T-helper 2 cell treated with Interferon-gamma antibody and Interleukin-4, amounts not matched to agents 100 ng/mL and 5 ng/mL, for 36 hours (primary cell): ENCODE data around the gene SLX1A. TPM values are rescaled to one million over a fixed set of nuclear protein-coding genes. Genes with fewer than 3 reads are reported as not detected.
"Not testable (repeated sequence)": the region's sequence is repeated elsewhere in the genome, so short reads cannot be mapped to it uniquely, and the experiment has no call there.

Experiments used
- intact Hi-C: fragments of 100-400 bp; cut with micrococcal nuclease; formaldehyde crosslinking; loops from one replicate; pipeline ENCODE4 v1.15.1; 2023
- total RNA-seq: library from RNA; stranded (reverse); gene quantifications from 2 replicates; pipeline ENCODE4 v1.2.3, GENCODE V29; 2022

Gene SLX1A
- total RNA-seq: 65.6 and 102 TPM in 2 replicates

DNA sequence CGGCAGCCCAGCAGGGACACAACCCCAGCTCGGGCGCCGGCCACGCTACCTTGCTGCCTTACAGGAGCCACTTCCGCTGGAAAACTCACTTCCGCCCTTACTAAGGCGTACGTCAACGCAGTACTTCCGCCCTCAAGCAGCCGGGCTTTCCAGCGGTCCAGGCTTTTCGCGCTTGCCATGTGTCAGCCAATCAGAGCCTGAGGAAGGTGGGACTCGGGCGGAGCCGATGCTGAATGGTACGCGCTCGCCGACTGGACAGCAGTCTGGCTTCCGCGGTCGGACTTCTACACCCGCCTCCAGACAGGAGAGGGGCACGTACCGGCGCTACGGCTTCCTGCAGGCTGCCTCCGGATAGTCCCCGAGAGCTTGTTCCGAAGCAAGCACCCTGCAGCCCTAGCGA, at the start of gene SLX1A, which contains the start of gene BOLA2B:
SLX1A (plus strand) TSS at position 261 of the 400 bp plus-strand sequence. CDS start 210 bp downstream, outside the sequence.
BOLA2B (minus strand) TSS at position 52 of the 400 bp plus-strand sequence. CDS start 71 bp downstream, outside the sequence.
- intact Hi-C loops: not testable (repeated sequence)

DNA sequence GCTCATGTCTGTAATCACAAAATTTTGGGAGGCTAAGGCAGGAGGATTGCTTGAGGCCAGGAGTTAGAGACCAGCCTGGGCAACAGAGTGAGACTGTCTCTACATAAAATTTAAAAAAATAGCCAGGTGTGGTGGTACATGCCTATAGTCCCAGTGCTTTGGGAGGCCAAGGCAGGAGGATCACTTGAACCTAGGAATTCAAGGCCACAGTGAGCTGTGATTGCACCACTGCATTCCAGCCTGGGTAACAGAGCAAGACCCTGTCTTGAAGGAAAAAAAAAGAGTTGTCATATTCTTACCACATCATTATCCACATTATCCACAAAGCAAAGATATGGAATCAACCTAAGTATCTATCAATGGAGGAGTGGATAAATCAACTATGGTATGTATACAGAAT, 49.7 kb upstream of the SLX1A start:
- intact Hi-C loops: no loop called here

DNA sequence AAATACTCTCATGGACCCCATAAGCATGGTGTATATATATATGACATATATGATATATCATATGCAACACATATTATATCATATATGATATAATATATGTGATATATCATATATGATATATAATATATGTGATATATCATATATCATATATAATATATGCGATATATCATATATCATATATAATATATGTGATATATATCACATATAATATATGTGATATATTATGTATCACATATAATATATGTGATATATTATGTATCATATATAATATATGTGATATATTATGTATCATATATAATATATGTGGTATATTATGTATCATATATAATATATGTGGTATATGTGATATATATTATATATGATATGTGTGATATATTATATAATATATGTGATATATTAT, 48.8 kb upstream of the SLX1A start:
- intact Hi-C loops: no loop called here

DNA sequence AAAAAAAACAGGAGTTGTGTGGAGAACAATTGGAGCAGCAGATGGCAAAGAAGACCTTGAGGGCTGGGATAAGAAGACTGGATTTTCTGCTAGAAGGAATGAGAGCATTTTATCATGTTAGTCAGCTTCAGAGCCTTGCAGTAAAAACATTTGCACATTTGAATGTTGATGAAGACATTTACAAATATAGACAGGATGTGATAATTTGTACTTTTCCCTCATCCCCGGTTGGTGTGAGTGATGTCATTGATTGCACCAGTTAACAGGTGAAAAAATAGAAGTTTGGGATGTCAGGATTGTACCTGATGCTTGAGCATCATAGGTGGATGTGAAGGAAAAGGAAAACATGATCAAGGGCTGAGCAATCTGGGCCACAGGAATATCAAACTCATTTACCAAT, 48.0 kb upstream of the SLX1A start:
- intact Hi-C loops: no loop called here

DNA sequence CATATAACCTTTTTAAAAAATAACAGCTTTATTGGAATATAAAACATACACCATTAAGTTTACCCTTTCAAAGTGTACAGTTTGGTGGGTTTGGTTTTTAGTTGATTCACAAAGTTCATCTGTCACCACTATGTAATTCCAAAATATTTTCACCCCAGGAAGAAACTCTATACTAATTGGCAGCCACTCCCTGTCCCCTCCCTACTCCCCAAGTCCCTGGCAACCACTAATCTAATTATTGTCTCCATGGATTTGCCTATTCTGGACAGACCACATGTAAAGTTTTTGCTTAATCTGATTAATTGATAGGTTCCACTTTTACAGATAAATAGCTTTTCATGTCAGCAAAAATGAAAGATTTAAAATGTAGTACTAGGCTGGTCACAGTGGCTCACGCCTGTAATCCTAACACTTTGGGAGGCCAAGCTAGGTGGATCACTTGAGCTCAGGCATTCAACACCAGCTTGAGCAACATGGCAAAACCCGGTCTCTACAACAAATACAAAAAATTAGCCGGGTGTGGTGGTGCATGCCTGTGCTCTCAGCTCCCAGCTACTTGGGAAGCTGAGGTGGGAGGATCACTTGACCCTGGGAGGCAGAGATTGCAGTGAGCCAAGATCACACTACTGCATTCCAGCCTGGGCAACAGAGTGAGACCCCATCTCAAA, 45.7 kb upstream of the SLX1A start:
- intact Hi-C loops: no loop called here

DNA sequence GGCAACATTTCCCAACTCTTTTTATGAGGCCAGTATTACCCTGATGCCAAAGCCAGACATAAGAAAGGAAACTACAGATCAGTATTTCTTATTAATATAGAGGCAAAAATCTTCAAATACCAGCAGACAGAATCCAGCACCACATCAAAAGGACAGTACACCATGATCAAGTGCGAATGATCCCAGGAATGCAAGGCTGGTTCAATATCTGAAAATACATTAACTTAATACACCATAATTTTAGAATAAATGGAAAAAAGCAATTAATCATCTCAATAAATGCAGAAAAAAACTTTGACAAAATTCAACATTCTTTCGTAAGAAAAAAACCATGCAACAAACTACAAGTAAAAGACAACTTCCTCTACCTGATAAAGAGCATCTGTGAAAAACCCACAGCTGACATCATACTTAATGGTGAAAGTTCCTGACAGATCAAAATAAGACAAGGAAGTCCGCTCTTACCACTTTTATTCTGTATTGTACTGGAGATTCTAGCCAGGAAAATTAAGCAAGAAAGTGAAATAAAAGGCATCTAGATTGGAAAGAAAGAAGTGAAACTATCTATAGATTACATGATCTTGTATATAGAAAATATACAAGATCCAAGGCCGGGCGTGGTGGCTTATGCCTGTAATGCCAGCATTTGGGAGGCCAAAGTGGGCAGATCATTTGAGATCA, 44.3 kb upstream of the SLX1A start:
- intact Hi-C loops: no loop called here

DNA sequence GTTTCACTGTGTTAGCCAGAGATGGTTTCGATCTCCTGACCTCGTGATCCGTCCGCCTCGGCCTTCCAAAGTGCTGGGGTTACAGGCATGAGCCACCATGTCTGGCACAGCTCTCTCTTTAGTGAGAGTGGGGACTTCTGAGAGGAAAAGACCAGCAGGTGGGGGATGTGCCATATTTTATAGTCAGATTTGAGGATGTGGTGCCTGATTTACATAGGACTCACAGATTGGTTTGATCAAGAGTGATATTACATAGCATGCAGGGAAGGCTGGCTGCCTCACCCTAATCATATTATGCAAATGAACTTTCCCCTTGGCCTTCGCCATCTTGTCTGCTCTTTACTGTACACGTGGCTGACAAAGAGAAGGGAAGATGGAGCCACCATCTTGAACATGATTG, 42.6 kb upstream of the SLX1A start:
- intact Hi-C loops: no loop called here

DNA sequence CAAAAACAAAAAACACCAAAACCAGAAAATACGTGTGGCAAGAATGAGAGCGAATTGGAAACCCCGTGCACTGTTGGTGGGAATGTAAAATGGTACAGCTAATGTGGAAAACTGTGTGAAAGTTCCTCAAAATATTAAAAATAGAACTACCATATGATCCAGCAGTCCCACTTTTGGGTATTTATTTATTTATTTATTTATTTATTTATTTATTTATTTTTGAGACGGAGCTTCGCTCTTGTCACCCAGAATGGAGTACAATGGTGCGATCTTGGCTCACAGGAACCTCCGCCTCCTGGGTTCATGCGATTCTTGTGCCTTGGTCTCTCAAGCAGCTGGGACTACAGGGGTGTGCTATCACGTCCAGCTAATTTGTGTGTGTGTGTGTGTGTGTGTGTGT, 41.2 kb upstream of the SLX1A start:
- intact Hi-C loops: no loop called here

DNA sequence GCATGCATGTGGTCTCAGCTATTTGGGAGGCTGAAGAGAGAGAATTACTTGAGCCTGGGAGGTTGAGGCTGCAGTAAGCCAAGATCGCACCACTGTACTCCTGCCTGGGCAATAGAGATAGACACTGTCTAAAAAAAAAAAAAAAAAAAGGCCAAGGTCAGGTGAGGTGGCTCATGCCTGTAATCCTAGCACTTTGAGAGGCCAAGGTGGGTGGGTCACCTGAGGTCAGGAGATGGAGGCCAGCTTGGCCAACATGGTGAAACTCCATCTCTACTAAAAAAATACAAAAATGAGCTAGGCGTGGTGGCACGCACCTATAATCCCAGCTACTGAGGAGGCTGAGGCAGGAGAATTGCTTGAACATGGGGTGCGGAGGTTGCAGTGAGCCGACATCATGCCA, 38.5 kb upstream of the SLX1A start:
- intact Hi-C loops: no loop called here

DNA sequence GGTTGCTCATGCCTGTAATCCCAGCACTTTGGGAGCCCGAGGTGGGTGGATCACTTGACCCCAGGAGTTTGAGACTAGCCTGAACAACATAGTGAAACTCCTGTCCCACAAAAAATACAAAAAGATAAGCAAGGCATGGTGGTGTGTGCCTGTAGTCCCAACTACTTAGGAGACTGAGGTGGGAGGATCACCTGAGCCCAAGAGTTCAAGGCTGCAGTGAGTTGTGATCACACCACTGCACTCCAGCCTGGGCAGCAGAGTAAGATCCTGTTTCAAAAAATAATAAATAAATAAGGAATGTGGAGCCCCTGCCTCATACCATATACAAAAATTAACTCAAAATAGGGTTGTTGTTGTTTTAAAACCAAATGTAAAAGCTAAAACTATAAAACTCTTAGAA, 36.5 kb upstream of the SLX1A start:
- intact Hi-C loops: no loop called here

DNA sequence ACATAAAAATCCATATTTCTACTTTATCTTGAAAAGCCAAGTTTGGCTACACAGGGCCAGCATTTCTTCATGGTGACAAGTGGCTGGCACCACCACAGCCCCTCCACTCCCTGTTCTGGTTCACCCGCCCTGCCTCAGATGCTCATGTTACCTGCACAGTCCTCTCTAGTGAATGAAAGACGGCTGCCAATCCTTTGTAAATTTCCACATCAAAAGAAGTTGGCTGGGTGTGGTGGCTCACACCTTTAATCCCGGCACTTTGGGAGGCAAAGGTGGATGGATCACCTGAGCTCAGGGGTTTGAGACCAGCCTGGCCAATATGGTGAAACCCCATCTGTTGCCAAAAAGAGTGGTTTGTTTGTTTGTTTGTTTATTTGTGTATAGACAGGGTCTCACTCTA, 30.1 kb upstream of the SLX1A start:
- intact Hi-C loops: no loop called here

DNA sequence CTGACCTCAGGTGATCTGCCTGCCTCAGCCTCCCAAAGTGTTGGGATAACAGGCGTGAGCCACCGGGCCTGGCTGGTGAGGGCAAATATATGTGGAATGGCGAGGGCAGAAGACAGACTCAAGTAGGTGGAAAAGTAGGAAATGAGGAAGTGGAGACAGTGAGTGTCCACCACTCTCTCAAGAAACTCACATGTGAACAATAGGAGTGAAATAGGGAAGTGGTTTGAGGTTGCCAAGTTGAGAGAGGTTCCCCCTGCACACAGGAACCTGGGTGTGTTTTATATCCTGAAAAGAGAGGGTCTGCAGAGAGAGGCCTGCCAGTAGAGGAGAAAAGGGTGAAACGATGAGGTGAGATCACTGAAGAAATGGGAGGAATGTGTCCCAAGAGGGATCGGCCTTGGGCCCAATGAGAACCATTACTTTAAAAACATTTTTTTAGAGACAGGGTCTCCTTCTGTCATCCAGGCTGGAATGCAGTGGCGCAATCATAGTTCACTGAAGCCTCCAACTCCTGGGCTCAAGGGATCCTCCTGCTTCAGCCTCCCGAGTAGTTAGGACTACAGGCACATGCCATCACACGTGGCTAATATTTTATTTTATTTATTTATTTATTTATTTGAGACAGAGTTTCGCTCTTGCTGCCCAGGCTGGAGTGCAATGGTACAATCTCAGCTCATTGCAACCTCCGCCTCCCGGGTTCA, 27.3 kb upstream of the SLX1A start:
- intact Hi-C loops: no loop called here

DNA sequence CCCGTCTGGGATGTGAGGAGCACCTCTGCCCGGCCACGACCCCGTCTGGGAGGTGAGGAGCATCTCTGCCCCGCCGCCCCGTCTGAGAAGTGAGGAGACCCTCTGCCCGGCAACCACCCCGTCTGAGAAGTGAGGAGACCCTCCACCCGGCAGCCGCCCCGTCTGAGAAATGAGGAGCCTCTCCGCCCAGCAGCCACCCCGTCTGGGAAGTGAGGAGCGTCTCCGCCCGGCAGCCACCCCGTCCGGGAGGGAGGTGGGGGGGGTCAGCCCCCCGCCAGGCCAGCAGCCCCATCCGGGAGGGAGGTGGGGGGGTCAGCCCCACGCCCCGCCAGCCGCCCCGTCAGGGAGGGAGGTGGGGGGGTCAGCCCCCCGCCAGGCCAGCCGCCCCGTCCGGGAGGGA, 24.9 kb upstream of the SLX1A start:
- intact Hi-C loops: not testable (repeated sequence)

DNA sequence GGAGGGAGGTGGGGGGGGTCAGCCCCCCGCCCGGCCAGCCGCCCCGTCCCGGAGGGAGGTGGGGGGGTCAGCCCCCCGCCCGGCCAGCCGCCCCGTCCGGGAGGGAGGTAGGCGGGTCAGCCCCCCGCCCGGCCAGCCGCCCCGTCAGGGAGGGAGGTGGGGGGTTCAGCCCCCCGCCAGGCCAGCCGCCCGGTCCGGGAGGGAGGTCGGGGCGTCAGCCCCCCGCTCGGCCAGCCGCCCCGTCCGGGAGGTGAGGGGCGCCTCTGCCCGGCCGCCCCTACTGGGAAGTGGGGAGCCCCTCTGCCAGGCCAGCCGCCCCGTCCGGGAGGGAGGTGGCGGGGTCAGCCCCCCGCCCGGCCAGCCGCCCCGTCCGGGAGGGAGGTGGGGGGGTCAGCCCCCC, 24.3 kb upstream of the SLX1A start:
- intact Hi-C loops: not testable (repeated sequence)

DNA sequence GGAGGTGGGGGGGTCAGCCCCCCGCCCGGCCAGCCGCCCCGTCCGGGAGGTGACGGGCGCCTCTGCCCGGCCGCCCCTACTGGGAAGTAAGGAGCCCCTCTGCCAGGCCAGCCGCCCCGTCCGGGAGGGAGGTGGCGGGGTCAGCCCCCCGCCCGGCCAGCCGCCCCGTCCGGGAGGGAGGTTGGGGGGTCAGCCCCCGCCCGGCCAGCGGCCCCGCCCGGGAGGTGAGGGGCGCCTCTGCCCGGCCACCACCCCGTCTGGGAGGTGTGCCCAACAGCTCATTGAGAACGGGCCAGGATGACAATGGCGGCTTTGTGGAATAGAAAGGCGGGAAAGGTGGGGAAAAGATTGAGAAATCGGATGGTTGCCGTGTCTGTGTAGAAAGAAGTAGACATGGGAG, 23.5 kb upstream of the SLX1A start:
- intact Hi-C loops: not testable (repeated sequence)

DNA sequence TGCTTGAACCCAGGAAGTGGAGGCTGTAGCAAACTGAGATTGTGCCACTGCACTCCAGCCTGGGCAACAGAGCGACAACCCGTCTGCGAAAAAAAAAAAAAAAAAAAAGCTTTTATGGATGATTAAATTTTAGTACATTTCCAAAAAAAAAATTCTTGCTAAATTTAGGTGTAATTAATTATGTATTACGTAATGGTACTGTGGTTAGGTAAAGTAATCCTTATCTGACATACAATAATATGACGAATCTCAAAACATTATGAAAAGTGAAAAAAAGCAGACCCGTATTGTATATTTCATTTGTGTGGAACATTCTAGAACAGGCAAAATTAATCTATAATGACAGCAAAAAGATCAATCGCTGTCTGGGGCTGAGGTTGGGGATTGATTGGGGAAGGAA, 20.6 kb upstream of the SLX1A start:
- intact Hi-C loops: no loop called here

DNA sequence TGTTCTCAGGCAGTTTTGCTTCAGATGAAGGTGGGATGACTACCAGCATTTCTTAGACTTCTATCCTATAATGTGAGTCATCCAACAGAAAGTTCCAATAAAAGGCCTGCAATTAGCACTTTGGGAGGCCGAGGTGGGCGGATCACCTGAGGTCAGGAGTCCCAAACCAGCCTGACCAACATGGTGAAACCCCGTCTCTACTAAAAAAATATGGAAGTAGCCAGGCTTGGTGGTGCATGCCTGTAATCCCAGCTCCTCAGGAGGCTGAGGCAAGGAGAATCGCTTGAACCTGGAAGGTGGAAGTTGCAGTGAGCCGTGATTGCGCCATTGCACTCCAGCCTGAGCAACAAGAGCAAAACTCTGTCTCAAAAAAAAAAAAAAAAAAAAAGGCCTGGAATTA, 16.8 kb upstream of the SLX1A start:
- intact Hi-C loops: not testable (repeated sequence)

DNA sequence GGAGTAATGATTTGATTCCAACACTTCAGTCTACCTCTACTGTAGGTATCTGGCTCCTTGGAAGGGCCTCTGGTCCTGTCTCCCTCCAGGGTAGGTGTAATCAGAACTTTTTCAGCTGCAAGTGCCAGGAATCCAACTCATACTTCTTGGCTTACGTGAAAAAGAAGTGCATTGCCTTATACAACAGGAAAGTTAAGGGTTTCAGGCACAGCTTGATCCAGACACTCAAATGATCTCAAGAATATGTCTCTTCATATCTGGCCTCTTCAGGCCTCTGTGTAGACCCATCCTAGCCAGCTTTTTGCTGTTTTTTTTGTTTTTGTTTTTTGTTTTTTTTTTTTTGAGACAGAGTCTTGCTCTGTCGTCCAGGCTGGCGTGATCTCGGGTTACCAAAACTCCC, 14.5 kb upstream of the SLX1A start:
- intact Hi-C loops: no loop called here

DNA sequence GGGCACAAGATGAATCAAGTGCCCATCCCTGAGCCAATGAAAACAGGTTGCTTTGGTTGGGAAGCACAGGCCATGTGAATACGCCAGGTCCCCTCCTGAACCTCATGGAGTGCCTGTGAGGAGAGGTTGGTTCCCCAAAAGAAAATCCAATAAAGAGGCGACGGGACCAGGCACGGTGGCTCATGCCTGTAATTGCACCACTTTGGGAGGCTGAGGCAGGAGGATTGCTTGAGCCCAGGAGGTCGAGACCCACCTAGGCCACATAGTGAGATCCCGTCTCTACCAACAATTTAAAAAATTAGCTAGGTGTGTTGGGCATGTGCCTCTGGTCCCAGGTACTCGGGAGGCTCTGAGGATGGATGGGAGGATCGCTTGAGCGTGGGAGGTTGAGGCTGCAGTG, 13.7 kb upstream of the SLX1A start:
- intact Hi-C loops: no loop called here

DNA sequence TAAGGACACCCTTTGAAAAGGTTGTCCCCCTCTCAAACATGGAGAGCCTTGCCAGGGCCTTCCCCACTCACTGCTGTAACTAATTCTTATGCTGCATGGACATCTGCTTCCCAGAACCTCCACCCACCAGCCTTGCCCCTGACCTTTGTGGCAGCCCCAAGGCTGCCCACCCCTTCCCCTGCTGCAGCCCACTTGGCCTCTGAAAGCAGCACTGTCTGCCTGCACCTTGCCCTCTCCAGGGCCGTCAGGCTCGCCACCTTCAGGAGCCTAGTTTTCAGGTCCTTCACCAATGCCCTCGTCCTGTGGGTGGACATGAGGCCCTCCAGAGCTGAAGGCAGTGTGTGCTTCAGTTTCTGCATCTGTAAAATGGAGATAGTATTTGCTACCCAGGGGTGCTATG, 12.9 kb upstream of the SLX1A start:
- intact Hi-C loops: no loop called here

DNA sequence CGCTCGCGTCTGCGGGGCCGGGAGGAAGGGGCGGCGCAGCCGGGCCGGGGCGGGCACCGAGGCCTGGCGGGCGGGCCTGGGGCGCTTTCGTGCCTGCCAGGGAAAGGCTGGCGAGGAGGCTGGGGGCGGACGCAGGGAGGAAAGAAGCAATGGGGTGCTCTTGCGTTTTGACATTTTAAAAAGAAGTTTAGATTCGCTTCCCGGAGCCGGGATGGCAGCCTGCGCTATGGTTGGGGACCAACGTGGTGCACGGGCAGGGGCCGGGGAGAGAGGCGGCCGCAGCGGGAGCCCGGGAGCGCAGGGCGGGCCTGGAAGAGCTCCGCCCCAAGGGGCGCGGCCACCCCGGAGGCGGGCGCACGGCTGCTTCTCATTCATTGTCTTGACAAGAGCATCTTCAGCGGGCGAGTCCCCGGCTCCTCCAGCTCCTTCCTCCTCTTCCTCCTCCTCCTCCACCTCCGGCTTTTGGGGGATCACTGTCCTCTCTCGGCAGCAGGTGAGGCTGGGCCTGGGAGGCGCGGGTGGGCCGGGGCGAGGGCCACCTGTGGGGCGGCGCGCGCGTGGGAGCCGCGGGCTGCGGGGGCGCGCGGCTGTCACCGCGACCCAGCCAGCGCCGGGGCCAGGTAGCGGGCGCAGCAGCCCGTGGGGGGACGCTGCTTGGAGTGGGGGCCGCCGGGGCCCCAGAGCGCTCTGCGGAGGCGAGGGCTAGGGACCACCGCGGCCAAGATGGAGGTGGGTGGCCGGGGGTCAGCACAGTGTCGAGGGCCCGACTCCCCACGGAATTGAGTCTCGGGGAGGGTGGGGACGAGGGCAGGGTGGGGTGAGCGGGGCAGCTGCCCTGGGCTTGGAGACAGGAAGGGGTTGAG, 10.2 kb upstream of the SLX1A start, which contains the start of gene CORO1A:
CORO1A (plus strand) TSS at position 370 of the 863 bp plus-strand sequence. CDS start 1,608 bp downstream, outside the sequence.
- intact Hi-C loops: no loop called here
